Kidney glomerular epithelial cell (primary cell): ENCODE data around the gene TLN1.
A peak's percentile ranks its signal among the peaks of the same experiment; 100 is the strongest.

Experiments used
- DNase-seq: peaks from one replicate; lab custom pipeline; 2025; lab: John Stamatoyannopoulos, UW

TLN1 gene

DNA sequence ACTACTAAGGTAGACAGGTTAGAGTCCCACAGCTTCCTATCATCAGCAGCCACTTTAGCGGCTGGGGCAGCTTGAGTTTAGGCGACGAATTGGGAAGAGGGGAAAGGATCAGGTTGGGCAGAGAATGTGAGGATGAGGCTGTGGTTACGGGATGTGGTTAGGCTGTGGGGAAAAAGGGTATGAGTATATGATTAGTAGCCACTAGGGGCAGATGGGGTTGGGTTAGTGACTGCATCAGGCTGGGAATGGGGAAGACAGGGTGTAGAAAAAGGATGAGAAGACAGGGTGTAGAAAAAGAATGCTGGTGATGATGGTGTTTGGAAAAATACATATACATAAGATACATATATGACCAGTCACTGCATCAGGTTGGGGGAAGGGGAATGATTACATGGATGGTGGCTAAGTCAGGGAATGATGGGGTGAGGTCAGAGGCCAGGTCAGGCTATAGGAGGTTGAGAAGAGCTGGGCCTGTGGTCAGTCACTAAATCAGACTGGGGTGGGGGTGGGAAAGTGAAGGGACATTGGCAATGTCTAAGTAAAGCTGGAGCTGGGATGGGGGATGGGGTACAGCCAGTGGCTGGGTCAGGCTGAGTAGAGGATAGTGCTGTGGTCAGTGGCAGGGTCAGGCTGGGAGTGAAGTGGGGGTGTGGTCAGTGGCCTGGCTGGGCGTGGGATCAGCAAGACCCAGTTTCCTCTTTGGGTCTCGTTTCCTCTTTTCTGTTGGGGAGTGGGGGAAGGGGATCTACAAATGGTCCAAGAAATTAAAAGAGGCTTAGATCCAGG lies 2.1 kb downstream of the TLN1 start:
- DNase-seq, result peak; percentile 85

DNA sequence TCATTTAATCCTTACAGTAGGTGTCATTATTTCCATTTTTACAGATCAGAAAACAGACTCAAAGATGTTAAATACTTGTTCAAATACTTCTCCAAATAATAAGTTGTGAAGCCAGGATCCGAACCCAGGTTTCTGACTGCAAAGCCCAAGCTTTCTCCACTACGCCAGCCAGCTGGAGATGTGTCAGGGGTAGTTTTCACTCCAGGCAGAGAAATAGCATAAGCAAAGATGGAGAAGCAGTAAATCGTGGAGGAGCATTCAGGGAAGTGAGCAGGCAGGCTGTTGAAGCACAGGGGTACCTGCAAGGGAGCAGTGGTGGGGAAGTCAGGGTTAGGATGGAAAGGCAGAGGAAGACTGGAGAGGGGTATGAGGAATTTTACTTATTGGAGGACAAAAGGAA lies 2.9 kb downstream of the TLN1 start:
- DNase-seq, result no peak

DNA sequence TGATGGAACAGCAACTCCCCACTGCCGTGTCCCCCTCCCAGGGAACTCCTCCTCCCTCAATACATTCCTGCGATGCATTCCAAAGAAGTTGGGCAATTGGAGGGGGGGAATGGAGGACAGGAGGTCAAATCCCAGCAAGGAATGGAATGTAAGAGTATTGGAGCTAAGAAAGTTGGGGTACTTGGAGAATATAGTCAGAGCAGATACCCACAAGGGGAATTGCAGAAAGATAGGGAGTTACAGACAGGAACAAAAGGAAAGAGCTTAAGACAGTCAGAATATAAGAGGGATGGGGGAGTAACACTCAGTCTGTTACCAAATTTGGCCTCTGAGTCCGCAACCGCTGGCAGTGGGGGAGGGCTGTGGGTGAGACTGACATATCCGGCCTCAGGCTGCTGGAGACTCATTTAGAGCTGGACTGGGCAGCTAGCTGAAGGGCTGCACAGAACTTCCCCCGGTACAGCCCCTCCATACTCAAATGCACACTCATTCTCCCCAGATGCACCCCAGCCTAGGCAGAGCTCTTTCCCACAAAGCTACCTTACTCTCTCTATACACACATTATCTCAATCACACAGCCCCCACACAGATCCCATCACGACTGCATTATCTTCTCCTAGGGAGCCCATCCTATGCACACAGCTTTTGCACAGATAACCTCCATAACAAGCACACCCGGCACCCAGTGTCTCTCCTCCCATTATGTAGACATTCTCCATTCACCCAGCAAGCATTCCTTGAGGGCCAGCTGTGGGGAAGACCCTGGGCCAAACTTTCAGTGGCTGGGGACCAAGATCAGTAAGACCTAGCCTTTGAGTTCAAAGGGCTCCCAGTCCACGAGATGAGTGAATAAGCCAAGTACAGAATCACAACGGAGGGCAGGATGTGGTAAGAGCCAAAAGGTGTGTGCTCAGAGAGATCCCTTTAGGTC lies 3.7 kb downstream of the TLN1 start:
- DNase-seq, result peak; percentile 97

DNA sequence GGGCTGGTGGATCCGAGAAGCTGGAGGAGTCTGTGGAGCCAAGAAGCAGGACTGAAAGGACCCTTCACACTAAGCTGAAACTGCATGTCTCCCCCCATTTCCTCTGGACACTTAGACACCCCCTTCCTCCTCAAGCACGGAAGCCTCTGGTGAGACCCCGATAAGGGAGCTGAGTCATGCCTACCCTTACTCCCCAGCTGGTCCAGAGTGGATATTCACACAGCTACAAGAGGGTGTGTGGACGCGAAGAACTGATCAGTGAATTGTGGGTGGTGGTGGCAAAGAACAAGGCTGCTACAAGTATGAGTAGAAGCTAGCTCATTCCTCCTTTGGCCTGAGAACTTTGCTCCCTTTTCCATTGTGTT lies 4.3 kb downstream of the TLN1 start:
- DNase-seq, result peak; percentile 55

DNA sequence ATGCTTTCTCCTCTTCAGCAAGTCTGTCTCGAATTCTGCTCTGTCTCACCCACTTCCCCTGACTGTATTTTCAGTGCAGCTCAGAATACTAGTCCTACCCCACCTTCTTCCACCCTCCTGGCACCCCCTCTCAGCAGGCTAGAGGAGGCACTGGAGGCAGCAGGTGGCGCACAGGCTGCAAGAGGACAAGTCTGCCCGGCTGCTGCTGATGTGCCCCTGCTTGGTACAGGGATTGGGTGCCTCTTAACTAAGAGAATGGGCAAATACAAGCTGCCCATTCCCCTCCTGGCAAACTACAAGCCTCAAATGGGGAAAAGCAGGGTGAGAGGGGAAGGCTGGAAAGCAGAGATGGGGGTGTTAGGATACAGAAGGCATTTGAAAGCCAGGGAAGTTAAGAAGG lies 5.1 kb downstream of the TLN1 start:
- peak; percentile 32 for DNase-seq

DNA sequence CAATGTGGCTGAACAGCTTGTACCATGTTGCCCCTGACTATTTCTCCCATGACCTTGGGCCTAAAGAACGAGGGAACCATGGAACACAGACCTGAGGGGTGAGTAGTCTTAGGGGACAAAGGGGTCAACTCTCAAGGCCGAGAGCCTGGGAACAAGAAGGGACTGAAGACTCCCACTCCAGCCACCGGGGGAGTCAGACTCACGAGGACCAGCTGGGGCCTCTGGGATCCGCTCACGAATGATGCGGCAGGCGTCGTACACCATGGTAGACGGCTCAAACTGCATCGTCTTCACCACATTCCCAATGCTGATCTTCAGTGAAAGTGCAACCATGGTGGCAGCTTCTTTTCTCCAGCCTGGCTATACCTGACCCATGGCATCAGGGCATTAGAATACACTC lies 6.6 kb downstream of the TLN1 start:
- no peak for DNase-seq

DNA sequence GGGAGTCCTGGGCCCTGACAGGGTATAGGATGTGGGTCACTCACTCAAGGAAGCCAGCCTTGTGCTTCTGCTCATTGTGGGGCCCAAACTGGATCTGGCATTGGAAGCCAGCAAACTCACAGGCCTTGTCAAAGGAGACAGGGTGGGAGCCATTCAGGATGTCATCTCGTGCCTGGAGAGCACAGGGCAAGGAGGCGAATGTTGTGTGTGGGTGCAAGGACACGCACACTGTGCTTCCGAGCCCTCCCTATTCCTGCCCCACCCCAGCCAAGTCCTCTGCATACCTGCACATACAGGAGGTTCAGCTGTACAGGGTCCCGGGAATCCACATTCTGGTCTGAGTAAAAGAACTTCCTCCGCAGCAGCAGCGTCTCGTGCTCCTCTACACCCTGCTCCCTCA lies 8.1 kb downstream of the TLN1 start:
- DNase-seq, result no peak

DNA sequence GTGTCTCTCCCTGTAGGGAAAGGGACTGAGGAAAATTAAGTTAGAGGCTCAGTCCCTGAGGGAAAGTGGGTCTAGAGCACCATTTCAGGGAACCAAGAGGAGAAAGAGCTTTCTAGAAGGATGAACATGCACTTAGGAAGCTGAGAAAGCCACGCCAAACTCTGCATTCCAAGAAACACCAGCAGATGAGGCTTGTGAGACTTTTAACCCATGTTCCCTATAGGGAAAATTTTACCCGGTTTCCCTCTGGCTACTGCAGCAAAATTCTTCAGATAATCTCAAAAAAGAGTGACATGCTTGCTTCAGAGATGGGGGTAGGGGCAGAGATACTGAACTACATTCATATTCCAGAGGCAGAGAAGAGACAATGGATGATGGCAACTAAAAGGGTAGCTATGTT lies 8.6 kb downstream of the TLN1 start:
- DNase-seq, result no peak

DNA sequence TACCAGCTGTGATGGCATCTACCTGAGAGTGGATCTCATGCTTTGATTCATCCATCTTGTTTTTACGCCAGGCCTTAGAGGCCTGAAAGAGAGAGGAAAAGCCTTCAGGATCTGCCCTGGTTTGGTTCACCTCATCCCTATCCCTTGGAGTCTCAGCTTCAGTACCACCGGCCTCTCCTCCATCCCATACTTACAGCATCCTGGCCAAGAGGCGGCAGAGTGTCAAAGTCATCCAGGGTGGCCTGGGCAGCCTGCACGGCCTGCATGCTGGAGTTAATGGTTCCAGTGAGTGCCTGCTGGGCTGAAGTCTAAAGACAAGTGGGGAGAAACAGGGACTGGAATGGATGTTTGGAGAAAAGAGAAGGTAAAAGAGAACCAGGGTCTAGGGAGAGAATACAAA lies 12.4 kb downstream of the TLN1 start:
- no peak for DNase-seq

DNA sequence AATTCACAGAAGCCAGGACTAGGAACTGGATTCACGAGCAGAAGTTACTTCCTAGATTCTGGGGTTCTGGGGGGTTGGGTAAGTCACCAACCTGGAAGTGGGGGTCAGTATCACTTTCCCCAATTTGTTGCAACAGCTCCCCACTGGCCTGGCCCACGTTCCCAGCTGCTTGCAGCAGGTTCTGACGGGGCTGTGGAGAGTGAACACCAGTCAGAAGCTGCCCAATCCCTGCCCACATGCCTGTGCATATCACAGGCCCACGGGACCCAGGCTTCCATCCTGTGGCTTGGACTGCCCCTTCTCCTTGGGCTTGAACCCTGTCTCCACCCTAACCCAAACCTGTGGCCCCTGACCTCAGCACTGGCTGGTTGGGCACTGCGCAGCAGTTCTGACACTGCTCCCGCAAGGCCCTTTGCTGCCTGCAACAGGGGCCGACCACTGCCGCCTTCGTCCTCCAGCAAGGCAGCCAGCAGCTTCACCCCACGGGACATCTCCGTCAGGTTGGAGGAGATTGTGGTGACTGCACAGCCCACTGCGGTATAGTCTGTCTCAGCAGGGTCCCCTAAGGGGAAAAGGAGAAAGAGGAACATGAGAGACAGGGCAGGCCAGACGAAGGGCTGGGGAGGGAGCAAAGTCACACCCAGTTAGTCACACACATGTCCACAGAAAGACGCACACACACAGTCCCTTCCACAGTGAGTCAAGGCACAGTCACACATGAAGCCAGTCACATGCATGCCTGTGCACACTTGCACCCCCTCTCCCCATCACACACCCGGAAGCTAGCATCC lies 13.1 kb downstream of the TLN1 start:
- no peak for DNase-seq

DNA sequence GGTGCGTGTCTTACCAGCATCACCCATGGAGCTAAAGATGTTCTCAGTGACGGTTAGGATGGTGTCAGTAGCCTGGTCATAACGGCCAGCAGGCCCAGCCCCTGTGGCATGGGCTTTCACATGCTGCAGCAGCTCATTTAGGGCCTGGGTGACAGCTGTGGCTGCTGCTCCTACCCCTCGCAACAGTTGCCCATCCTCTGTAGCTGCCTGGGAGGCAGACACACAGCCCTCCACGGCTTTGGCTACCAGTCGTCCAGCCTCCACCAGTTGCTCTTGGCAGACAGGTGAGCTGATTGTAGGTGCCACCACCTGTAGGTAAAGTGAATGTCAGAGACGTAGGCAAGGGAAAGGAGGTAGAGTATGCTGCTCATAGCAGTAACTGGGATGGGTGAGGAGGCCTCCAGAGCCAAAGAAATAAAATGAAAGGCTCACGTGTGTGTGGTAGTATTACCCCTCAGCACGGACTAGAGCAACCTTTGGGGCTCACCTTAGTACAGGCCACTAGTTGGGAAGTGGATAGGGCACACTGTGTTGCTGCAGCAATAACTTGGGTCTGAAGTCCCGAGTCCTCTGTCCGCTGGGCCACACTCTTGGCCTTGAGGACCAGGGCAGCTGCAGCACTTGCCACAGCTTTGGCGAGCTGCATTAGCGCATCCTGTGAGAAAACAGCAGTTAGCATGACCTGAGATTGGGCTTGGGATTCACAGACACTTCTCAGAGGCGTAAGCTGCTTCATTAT lies 14.7 kb downstream of the TLN1 start:
- no peak for DNase-seq

DNA sequence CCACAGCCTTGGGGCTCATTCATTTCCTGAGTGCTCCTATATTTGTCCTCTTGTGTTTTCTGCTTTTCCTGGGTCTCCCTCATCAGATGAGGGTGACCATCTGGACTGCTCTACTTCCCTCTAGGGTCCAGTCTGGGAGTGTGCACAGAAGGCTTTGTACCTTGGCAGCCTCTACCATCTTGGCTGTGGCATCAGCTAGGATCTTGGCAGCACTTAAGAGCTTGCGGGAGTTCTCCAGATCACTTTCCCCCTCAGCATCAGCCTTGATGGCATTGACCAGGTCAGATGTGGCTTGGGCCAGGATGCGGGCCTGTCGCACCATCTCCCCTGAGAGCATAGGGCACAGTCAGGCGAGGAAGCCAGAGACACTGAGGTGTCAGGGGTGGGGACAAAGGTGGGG lies 15.8 kb downstream of the TLN1 start:
- DNase-seq, result no peak

DNA sequence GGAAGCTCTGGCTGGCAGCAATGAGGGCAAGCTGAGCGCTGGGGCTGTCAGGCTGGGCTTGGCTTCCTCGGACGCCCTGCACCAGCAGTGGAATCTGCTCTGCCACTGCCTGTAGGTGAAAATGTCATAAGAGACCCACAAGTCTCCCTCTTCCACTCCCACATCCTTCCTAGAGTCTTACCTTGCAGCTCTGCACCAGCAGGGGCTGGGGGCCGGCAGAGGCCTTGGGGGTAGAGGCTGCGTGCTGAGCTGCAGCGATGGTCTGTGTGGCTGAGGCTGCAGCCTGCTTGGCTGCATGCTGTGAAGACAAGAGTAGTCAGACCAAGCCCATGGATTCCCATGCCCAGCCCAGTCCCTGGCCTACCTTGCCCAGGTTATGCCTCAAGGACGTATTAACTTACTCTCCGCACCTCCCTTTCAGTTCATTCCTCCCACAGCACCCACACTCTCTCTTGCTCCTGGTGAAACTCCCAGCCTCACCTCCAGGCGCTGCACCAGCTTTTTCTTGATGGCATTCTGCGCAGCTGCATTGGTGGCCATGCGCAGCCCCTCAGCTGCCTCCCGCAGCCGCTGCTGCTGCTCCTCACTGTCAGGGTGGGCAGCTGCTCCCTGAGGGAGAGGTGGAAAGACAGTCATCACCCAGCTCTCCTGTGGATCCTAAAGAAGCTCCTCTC lies 17.3 kb downstream of the TLN1 start:
- no peak for DNase-seq

DNA sequence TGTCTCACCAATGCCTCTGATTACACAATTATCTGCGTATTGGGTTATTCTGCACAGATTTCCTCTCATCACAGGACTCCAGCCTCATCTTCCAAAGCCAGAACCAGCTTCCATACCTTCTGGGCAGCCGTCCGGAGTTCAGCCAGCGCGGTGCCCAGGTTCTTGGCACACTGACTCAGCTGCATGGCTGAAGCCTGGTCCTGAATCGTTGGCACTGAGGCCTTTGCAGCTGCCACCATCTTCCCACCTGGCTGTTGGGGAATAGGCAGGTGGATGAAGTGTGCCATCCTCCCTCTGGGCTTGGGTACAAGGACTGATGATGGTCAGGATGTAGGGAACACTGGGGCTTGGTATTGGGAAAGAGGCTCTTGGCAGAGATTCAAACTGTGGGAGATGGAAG lies 17.9 kb downstream of the TLN1 start:
- DNase-seq, result no peak

DNA sequence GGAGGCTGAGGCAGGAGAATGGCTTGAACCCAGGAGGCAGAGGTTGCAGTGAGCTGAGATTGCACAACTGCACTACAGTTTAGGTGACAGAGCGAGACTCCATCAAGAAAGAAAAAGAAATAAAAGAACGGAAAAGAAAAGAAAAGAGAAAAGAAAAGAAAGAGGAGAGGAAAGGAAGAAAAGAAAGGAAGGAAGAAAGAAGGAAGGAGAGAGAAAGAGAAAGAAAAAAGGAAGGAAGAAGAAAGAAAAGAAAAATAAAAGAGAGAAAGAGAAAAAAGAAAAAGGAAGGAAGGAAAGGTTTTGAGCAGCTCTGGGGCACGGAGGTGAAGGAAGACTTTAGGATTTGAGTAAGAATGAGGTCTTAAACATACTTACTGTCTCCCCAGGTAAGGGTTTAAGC lies 18.4 kb downstream of the TLN1 start:
- no peak for DNase-seq

DNA sequence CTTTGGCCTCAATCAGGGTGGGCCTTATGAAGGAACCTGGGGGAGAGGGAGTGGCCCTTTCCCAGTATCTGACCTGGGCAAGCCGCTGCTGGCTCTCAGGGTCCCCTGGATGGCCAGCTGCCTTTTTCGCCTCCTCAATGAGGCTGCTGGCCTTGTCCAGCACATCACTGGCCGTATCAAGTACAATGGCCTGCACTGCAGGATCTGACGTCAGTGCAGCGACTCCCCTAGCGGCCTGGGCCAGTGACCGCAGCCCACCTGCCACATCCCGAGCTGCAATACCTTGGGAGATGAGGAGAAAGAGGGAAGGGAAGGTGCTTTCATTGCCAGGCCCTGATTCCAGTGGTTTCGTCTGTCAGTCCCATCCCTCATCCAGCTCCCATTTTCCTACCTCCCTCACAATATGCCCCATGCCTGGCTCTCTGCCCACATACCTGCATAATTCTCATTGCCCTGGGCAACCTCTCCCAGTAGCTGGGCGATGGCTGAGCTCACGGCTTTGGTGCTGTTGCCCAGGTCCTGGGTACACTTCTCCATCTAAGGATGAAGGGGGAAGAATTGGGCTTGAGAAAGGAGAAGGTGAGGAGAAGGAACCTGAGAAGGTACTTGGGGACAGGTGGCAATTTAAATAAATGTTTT lies 19.1 kb downstream of the TLN1 start:
- DNase-seq, result no peak

DNA sequence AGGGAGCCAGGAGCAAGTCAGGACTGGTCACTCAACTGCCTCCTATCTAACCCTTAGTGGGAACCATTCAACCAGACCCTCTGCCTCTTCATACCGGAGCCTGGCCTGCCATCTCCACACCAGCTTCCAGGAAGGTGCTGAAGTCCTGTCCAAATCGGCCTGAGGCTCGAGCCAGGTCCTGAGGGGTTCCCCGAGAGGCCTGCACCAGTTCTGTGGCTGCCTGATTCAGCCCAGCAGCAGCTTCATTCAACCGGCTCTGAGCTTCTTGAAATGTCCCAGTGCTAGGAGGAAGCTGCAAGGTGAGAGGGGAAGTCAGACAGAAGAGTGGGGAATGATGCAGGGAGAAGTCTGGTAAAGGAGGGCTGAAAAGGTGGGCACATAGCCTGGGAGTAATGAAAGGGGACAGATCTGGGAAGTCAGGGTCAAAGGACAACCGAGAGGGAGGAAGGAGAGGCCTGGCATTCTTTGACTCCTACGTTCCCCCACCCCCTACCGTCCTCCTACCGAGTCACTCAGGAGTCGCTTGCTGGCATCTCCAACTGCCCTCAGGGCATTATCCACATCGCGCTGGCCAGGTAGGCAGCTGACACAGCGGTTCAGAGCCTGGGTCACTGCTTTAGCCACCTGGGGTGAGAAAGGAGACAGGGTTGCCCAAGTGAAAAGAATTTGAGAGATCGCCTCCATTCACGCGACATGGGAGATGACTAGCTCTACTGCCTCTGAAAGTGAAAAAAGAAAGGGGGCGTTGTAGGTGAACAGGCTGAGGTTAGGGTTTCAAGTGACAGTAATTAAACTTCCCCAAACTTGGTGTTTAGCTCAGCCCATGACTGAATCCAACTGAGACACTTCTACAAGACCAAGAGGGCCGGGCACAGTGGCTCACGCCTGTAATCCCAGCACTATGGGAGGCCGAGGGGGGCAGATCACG lies 20.2 kb downstream of the TLN1 start:
- DNase-seq, result no peak

DNA sequence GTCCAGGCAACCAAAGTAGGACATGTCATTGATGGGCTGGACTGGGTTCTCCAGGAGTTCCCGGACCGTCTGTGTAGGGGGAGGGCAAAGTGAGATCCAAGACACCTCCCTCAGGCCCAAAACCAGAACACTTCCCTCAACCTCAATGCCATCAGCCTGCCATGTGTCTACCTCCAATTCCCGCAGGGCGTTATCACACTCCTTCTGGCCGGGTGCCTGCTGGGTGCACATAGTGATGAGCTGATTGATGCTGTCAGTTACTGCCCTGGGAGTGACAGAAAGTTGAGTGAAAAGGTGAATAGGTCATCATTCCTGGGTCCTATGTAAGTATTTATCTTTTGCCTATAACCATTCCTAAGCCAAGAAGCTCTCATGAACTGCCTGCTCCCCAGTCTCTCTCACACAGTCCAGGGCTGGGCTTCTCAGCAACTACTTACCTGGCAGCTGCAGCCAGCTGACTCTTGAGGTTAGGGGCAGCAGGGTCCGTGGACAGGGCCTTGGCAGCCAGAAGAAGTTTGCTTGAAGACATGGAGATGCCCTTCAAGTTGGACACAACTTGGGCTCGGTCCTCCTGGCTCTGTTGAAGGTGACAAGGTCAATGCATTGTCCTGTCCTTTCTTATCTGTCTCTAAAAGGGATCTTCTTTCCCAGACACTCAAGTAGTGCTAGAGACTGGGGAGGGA lies 21.0 kb downstream of the TLN1 start:
- no peak for DNase-seq

DNA sequence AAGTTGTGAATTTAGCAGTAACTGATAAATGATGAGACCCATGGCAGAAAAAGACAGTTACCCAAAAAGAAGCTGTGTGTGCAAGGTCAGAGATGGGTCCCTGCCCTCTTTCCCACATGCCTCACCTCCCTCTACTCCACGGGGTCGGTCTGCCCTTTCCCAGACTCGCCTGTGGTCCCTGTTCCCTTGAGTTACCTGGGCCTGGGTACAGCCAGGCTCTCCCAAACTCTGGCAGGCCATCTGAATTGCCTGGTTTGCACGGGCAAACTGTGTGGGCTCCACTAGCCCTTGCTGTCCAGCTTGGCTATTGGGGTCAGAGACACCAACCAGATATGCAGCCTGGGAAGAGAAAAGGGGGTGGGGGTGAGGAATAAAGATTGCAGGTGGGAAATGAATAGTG lies 23.8 kb downstream of the TLN1 start:
- DNase-seq, result no peak
